ENCODE data around the gene WWTR1.

WWTR1 gene

DNA sequence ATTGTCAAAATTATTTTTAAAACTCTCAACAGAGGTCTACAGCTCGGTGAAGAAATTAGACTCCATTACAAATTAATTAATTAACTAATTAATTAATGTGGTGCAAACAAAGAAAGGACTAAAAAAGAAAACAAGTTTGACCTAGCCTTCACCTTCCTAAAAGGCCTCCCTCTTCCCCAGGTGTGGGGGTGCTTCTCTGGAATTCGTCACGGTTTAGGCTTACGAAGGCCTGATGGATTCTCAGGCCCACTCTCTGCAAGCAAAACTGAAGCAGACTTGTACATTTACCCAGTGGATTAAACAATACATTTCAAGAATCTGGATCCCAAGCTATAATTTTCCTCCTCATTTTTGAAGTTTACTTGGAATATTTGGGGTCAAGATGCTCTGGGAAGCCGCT lies 94.7 kb downstream of the WWTR1 start:
- Mint-ChIP-seq H3K36me3 (ENCODE audit: low read depth) (no peaks in the 10 kb centered on the region), H3K4me1 (ENCODE audit: low read depth) (no peaks in the 10 kb centered on the region), H3K4me3 (no peak overlapping the region), H3K27me3 (peaks cover 2% of the 10 kb centered on the region), H3K27ac (no peak overlapping the region), H3K9me3 (no peaks in the 10 kb centered on the region)
- DNase-seq = no peak

DNA sequence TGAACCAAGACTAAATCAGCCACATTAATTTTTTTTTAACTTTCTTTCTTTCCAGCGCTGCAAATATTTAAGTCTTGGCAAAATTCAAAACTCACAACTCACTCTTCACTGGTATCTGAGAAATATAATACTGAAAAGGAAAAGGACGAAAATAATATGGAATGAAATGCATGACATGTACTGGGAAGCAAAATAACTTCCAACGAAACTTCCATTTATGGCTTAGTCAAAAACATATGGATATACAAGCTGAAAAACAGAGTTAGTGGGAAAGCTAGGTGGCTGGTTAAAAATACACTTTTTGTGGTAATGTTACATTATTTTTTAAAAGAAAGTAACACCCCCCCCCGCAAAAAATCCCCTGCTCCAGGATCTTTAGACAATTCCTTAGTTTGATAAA lies 97.2 kb downstream of the WWTR1 start:
- H3K4me1 Mint-ChIP-seq (ENCODE audit: low read depth) = no peaks in the 10 kb centered on the region
- no peak overlapping the region for H3K4me3 Mint-ChIP-seq
- H3K36me3 Mint-ChIP-seq (ENCODE audit: low read depth) = no peaks in the 10 kb centered on the region
- no peak overlapping the region for H3K27ac Mint-ChIP-seq
- H3K9me3 Mint-ChIP-seq = no peaks in the 10 kb centered on the region
- H3K27me3 Mint-ChIP-seq = peaks cover 2% of the 10 kb centered on the region
- DNase-seq = no peak

DNA sequence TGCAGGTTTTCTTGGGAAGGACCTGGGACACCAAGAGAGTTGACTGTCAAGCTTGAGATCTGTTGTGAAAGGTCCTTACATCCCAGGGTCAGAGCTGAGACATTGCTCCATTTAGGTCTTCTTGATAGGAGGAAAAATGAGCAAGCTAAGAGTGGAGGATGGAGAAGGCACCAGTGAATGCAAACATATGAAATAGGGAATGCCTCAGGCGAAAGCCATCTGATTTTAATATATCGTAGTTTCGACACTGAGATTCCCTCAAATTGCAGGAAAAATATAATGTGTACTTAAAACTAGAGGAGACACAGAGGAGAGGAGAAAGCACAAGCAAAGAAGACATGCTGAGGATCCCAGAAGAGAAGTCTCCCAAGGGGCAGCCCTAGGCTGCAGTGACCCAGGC lies 97.8 kb downstream of the WWTR1 start:
- no peak overlapping the region for H3K27ac Mint-ChIP-seq
- peaks cover under 1% of the 10 kb centered on the region for H3K4me1 Mint-ChIP-seq (ENCODE audit: low read depth)

DNA sequence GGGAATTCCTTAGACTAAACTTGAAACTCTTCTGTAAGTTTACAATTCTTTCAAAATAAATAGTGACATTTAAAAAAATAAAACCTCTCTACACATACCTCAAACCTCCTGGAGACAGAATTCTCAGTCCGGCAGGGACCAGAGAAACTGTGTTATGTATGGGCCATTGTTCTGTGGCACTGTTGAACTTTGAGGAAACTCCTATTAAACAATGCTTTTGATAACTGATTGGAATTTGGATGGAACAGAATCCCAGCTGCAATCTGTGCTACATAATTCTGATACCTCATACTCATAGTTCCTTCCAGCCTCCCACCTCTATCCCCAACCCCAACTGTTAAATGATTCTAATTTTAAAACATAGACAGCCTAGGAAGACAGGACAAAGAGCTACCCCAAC lies 98.3 kb downstream of the WWTR1 start:
- H3K4me3 Mint-ChIP-seq = no peak overlapping the region
- H3K27me3 Mint-ChIP-seq = peaks cover 2% of the 10 kb centered on the region
- no peaks in the 10 kb centered on the region for H3K36me3 Mint-ChIP-seq (ENCODE audit: low read depth)
- no peaks in the 10 kb centered on the region for H3K9me3 Mint-ChIP-seq
- DNase-seq = no peak
- peaks cover 5% of the 10 kb centered on the region for H3K4me1 Mint-ChIP-seq (ENCODE audit: low read depth)
- no peak overlapping the region for H3K27ac Mint-ChIP-seq

More for the DNA sequence above, 97.8 kb downstream of the WWTR1 start:
- Mint-ChIP-seq H3K4me3 (no peak overlapping the region), H3K27me3 (peaks cover 2% of the 10 kb centered on the region), H3K36me3 (ENCODE audit: low read depth) (no peaks in the 10 kb centered on the region), H3K9me3 (no peaks in the 10 kb centered on the region)
- no peak for DNase-seq

DNA sequence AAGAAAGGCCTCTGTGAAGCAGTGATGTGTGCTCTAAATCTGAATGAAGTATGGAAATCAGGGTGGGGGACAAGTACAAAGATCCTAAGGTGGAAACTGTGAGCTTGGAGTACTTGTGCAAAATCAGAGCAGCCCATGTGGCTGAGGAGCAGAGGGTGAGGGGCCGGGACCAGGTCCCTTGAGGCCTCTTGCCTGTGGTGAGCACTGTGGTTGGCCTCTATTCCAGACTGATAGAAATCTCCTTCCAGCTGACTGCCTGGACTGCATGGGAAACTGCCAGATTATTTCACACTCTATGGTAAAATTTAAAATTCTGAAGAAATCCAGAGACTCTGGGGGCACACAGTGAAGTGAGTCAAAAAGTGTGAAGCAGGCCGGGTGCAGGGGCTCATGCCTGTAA lies 101.9 kb downstream of the WWTR1 start:
- Mint-ChIP-seq H3K4me1 (ENCODE audit: low read depth) (peaks cover 6% of the 10 kb centered on the region), H3K36me3 (ENCODE audit: low read depth) (no peaks in the 10 kb centered on the region), H3K27ac (no peak overlapping the region), H3K9me3 (no peaks in the 10 kb centered on the region), H3K4me3 (no peak overlapping the region), H3K27me3 (peaks cover 8% of the 10 kb centered on the region)
- DNase-seq = no peak

DNA sequence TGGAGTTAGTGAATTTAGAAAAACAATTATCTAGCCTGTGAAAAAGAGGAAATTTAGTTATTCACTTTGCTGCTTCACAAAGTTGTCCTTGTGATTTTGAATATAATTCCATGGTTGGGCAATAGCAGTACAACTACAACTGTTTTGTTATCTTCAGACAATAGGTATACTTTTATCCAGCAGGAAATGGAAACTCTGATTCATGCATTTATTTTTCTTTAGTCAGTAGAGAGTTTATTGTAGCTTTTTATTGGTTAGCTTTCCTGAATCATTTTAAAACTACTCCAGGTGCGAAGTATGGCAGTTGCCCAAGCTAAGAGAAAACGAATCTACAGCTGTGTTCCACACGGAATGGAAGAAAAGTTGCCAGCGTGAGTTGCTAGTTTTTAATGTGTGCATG lies 103.0 kb downstream of the WWTR1 start:
- peaks cover 8% of the 10 kb centered on the region for H3K27me3 Mint-ChIP-seq
- no peaks in the 10 kb centered on the region for H3K36me3 Mint-ChIP-seq (ENCODE audit: low read depth)
- no peak for DNase-seq
- no peaks in the 10 kb centered on the region for H3K9me3 Mint-ChIP-seq
- no peak overlapping the region for H3K4me3 Mint-ChIP-seq
- peaks cover 6% of the 10 kb centered on the region for H3K4me1 Mint-ChIP-seq (ENCODE audit: low read depth)
- H3K27ac Mint-ChIP-seq = no peak overlapping the region

DNA sequence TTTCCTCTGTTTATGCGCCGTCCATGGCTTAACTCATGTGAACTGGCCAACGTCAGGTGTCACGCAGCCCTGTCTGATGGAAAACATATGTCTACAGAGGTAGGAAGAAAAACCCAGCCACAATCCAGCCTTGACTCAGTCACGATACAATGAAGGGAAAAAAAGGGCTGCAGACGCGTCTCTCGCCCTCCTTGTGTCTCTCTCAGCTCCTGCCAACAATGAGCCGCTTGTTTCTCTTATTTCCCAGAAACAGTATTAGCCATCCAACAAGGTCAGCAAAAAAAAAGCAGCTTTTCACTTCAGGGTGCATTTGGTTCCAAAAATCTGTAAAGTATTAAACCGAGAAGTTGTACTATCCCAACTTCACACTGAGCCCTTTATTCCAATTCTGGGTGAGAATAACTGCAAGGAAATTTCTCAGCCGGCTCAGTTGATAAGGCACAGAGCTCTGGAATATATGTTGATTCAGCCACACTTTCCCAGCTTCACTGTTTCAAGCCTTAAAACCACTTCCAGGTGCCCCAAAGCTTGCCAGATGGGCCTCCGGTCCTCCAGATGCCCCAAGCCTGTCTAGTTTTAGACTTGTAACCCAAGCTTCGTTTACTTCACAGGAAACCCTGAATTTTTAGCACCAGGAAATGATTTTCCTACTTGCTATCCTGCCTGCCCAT lies 103.9 kb downstream of the WWTR1 start:
- Mint-ChIP-seq H3K4me1 (ENCODE audit: low read depth) (peaks cover 6% of the 10 kb centered on the region), H3K27ac (no peak overlapping the region), H3K9me3 (no peaks in the 10 kb centered on the region), H3K27me3 (peaks cover 13% of the 10 kb centered on the region), H3K36me3 (ENCODE audit: low read depth) (no peaks in the 10 kb centered on the region), H3K4me3 (no peak overlapping the region)
- no peak for DNase-seq

DNA sequence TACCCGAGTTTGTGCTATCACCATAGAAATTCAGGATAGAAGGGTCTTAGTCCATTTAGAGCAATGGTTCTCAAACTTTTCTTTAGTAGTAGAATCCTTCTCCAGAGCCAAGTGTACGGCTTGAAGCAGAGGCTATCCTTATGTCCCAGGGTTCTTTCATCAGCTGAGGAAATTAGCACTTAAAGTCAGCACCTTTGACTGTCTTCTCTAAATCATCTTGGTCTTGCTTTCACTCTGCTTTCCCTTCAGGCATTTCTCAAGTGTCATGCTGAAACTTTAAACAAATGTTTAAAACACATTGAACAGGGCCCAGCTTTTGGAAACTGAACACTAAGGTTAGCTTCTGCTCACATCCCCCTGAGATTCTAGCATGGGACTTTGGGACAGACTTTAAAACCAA lies 105.1 kb downstream of the WWTR1 start:
- Mint-ChIP-seq H3K27me3 (peaks cover 17% of the 10 kb centered on the region), H3K4me3 (no peak overlapping the region), H3K36me3 (ENCODE audit: low read depth) (no peaks in the 10 kb centered on the region), H3K27ac (no peak overlapping the region), H3K4me1 (ENCODE audit: low read depth) (peaks cover 6% of the 10 kb centered on the region), H3K9me3 (no peaks in the 10 kb centered on the region)
- no peak for DNase-seq

DNA sequence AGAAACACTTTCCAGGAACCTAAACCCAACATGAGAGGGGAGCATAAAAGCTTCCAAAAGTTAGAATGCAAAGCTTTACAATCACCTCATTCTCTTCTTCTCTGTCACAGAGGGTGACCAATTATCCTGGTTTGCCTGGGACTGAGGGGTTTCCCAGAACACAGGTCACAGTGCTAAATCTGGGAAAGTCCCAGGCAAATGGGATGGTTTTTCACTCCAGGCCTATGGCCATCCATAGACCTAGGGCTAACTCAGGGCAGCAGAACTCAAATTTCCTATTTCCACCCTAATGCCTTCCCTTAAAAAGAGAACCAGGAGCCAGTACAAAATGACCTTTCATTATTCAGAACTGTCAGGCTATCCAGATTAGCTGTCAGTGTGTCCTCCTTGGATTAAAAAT lies 106.3 kb downstream of the WWTR1 start:
- Mint-ChIP-seq H3K4me3 (no peak overlapping the region), H3K27me3 (peaks cover 17% of the 10 kb centered on the region), H3K9me3 (no peaks in the 10 kb centered on the region), H3K4me1 (ENCODE audit: low read depth) (peaks cover 6% of the 10 kb centered on the region), H3K27ac (no peak overlapping the region), H3K36me3 (ENCODE audit: low read depth) (no peaks in the 10 kb centered on the region)
- DNase-seq = no peak

DNA sequence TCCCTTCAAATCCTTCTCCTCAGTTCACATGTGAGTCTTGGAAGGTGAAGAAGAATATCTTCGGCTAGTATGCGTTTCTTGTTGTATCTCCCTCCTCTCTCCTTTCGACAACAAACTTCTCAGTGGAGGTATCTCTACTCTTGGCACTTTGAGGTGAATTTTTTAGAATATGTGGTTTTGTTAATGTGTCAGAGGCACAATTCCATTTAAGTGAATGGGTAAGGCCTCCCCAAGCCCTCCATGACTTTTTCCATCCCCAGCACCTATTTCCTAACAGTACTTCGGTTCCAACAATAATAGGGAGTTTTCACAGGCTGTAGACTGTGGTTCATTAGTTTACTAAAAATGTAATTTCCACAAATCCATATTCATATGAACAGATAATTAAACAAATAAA lies 109.2 kb downstream of the WWTR1 start:
- H3K36me3 Mint-ChIP-seq (ENCODE audit: low read depth) = no peaks in the 10 kb centered on the region
- H3K9me3 Mint-ChIP-seq = no peaks in the 10 kb centered on the region
- H3K4me1 Mint-ChIP-seq (ENCODE audit: low read depth) = no peaks in the 10 kb centered on the region
- no peak overlapping the region for H3K27ac Mint-ChIP-seq
- peaks cover 17% of the 10 kb centered on the region for H3K27me3 Mint-ChIP-seq
- no peak for DNase-seq
- H3K4me3 Mint-ChIP-seq = no peak overlapping the region

DNA sequence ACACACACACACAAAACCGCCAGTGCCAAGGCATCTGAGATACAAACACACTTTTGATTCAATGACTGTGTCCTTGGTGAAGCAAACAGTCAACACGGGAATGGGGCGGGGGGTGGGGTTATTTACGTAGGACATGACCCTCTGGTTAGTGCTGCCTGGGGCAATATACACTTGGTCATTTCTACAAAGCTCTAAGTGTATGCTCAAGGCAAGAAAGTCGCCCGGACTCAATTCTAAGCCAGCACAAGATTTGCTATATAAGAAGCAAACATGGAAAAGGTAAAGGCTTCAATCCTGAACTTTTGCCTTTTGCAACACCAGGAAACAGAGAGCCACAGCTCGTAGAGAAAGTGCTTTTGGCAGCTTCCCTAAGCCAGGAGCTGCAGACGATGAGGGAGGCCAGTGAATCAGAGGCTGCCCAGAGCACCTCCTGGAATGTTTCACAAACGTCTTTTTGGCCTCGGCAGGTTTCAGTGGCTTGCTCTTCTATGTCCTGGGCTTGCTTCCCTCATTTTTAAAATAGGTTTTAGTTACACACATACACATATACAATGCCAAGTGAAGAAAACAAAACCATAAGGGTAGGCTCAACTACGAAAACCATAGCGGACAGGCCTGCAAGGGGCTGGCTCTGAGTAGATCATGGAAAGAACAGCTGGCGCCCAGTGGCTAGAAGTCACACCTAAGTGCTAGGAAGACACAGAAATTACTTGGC lies 109.7 kb downstream of the WWTR1 start:
- H3K36me3 Mint-ChIP-seq (ENCODE audit: low read depth) = no peaks in the 10 kb centered on the region
- no peaks in the 10 kb centered on the region for H3K4me1 Mint-ChIP-seq (ENCODE audit: low read depth)
- peaks cover 17% of the 10 kb centered on the region for H3K27me3 Mint-ChIP-seq
- H3K9me3 Mint-ChIP-seq = no peaks in the 10 kb centered on the region
- no peak for DNase-seq
- H3K4me3 Mint-ChIP-seq = no peak overlapping the region
- H3K27ac Mint-ChIP-seq = no peak overlapping the region

DNA sequence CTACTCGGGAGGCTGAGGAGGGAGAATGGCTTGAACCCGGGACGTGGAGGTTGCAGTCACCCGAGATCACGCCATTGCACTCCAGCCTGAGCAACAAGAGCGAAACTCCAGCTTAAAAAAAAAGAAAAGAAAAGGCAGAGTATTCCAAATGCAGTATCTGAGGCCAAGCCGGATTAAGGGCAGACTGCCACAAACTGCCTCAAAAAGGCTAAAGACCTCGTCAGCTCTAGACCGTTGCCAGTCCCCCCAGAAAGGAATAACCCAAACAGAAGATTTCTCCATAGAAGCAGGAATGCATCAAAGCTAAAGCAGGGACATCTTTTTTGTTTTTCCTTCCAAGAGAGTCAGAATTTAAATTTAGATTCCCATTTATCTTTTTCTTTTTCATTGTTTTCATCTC lies 110.4 kb downstream of the WWTR1 start:
- Mint-ChIP-seq H3K27ac (no peak overlapping the region), H3K36me3 (ENCODE audit: low read depth) (no peaks in the 10 kb centered on the region), H3K4me3 (no peak overlapping the region), H3K9me3 (no peaks in the 10 kb centered on the region), H3K4me1 (ENCODE audit: low read depth) (no peaks in the 10 kb centered on the region), H3K27me3 (peaks cover 17% of the 10 kb centered on the region)
- no peak for DNase-seq

DNA sequence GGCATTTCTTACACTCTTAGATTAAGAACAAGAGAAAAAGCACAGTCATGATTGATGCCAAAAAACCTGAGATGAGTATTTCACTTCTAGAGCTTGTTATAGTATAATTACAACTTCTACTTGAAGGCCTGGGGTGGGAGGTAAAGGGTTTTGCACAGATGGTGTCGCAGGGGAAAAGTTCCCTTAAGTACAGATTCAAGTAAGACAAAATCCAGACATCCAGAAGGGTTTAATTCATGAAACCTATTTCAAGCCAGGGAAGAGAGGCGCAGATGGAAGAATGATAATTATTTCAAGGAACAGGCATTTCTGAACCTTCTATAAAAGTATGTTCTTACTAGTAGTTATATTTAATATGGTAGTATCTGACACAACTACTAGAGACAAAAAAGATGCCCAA lies 112.8 kb downstream of the WWTR1 start:
- H3K27ac Mint-ChIP-seq = no peak overlapping the region
- no peaks in the 10 kb centered on the region for H3K4me1 Mint-ChIP-seq (ENCODE audit: low read depth)
- no peaks in the 10 kb centered on the region for H3K36me3 Mint-ChIP-seq (ENCODE audit: low read depth)
- DNase-seq = no peak
- no peak overlapping the region for H3K4me3 Mint-ChIP-seq
- H3K27me3 Mint-ChIP-seq = peaks cover 9% of the 10 kb centered on the region
- no peaks in the 10 kb centered on the region for H3K9me3 Mint-ChIP-seq

DNA sequence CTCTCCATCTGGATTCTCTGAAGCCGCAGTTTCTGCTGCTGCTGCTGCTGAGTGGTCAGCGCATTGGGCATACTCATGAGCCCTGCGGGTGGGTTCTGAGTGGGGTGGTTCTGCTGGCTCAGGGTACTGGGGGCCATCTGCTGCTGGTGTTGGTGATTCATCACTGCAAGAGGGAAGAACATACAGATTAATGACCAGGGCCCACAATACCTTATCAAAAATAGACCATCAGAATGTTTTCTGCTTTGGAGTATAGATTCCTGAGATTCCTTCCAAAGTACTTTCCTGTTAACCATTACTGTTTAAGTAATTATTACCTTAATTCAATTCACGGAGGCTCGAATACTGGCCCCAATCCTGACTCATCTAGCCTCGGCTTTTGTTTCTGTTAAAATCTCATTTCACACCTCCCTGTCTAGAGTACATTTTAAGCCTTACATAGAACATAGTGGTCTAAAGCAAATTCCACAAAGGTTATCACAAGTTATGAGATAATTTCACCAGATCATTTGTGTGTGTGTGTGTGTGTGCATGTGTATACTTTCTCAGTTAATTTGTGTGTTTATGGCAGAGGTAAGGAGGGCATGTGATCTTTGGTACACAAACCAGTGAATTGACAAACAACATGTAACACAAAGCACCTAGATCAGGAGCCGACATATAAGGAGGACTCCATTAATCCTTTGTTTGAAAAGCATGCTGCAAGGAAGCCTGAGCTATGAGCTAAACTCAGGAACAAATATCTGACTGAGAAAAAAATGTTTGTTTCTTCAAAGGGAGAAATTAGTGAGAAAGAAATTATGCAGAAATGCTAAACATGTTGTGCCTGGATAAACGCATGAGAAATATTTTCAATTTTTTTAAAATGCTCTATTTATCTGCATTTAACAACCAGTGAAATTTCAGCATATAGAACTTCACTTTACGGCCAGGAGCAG lies 115.2 kb downstream of the WWTR1 start:
- H3K4me1 Mint-ChIP-seq (ENCODE audit: low read depth) = no peaks in the 10 kb centered on the region
- H3K27me3 Mint-ChIP-seq = no peaks in the 10 kb centered on the region
- no peak overlapping the region for H3K4me3 Mint-ChIP-seq
- H3K27ac Mint-ChIP-seq = no peak overlapping the region
- H3K36me3 Mint-ChIP-seq (ENCODE audit: low read depth) = no peaks in the 10 kb centered on the region
- DNase-seq = no peak
- no peaks in the 10 kb centered on the region for H3K9me3 Mint-ChIP-seq

DNA sequence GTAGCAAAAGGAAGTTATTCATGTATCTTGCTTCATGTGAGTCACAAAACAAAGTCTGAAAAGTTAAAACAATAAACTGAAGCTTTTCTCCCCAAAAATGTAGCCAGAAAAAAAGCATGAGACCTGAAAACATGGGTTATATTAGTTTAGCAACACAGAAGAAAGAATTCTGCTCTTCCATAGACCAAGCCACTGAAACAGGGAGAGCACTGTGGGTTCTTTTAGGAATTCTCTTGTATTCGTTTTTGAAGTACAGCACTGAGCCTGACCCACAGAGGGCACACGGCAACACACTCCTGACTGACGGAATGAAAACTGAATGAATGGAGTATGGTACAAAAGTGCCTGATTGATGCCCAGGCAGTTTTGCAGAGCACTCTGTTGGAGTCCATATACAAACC lies 116.7 kb downstream of the WWTR1 start:
- Mint-ChIP-seq H3K4me1 (ENCODE audit: low read depth) (no peaks in the 10 kb centered on the region), H3K27ac (no peak overlapping the region), H3K27me3 (no peaks in the 10 kb centered on the region), H3K9me3 (no peaks in the 10 kb centered on the region), H3K36me3 (ENCODE audit: low read depth) (no peaks in the 10 kb centered on the region), H3K4me3 (no peak overlapping the region)
- no peak for DNase-seq
